GM21381 (cell line): Measurements from ENCODE around the gene FBLN1.
"Not testable (repeated sequence)": the region's sequence is repeated elsewhere in the genome, so short reads cannot be mapped to it uniquely, and the experiment has no call there.

Source experiments
- ATAC-seq: cut with Tn5 transposase; IDR thresholded peaks from one replicate; pipeline ENCODE4 v1.9.1; 2021; ENCODE audit warnings: mild to moderate bottlenecking, moderate library complexity; ENCODE audit not compliant: unreplicated experiment

FBLN1 gene

GRCh38 chr22:45600790-45601730 is 98.4 kb downstream of the FBLN1 start:
- no peak for ATAC-seq

- no peak for ATAC-seq
Observed at GRCh38 chr22:45602004-45602733, 99.5 kb downstream of the FBLN1 start.

GRCh38 chr22:45602824-45603595 is 100.3 kb downstream of the FBLN1 start:
- no peak for ATAC-seq

GRCh38 chr22:45603619-45604018 is 100.9 kb downstream of the FBLN1 start:
- no peak for ATAC-seq

GRCh38 chr22:45608045-45608444 is 105.4 kb downstream of the FBLN1 start:
- ATAC-seq: not testable (repeated sequence)

- ATAC-seq: no peak
Observed at GRCh38 chr22:45608763-45609180, 106.1 kb downstream of the FBLN1 start.

- ATAC-seq: no peak
Observed at GRCh38 chr22:45612451-45612901, 109.8 kb downstream of the FBLN1 start.

- ATAC-seq: no peak
Observed at GRCh38 chr22:45612940-45613339, 110.3 kb downstream of the FBLN1 start.

GRCh38 chr22:45615364-45615763 is 112.7 kb downstream of the FBLN1 start:
- no peak for ATAC-seq

- ATAC-seq: no peak
Observed at GRCh38 chr22:45616432-45616831, 113.7 kb downstream of the FBLN1 start.

GRCh38 chr22:45617948-45618347 is 115.3 kb downstream of the FBLN1 start:
- no peak for ATAC-seq

GRCh38 chr22:45620706-45621105 is 118.0 kb downstream of the FBLN1 start:
- no peak for ATAC-seq

- no peak for ATAC-seq
Observed at GRCh38 chr22:45621836-45622600, 119.3 kb downstream of the FBLN1 start.

GRCh38 chr22:45623464-45624145 is 120.9 kb downstream of the FBLN1 start:
- not testable (repeated sequence) for ATAC-seq

- no peak for ATAC-seq
Observed at GRCh38 chr22:45626198-45626651, 123.5 kb downstream of the FBLN1 start.

GRCh38 chr22:45627489-45628233 is 125.0 kb downstream of the FBLN1 start:
- no peak for ATAC-seq

- no peak for ATAC-seq
Observed at GRCh38 chr22:45628515-45628914, 125.8 kb downstream of the FBLN1 start.

- no peak for ATAC-seq
Observed at GRCh38 chr22:45629469-45630089, 126.9 kb downstream of the FBLN1 start.
